Measurements from ENCODE around the gene ARHGEF16. TPM values are rescaled to one million over a fixed set of nuclear protein-coding genes. Genes with fewer than 3 reads are reported as not detected.

The ARHGEF16 gene
- total RNA-seq, 2 experiments from 2014 or later: 0.11 to 0.22 TPM

DNA sequence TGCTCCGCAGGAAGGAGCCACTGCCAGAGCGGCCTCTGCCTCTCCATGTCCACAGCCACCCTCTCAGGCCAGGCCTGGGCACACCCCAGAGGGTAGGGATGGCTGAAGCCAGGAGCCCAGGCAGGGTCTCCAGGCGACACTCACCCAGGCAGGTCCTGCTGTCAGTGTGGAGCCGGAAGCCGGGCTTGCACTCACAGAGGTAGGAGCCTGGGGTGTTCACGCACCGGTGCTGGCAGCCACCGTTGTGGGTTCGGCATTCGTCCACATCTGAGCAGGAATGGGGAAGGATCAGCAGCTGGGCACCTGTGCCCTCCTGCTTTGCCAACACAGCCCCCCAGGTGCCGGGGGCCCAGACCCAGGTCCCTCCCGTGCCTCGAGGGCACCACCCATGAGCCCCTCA lies 69.5 kb downstream of the ARHGEF16 start:
- Mint-ChIP-seq H3K9me3 (no peaks in the 10 kb centered on the region), H3K27me3 (no peaks in the 10 kb centered on the region), H3K27ac (no peak overlapping the region), H3K36me3 (ENCODE audit: low read depth) (no peaks in the 10 kb centered on the region), H3K4me1 (ENCODE audit: low read depth) (peaks cover 14% of the 10 kb centered on the region), H3K4me3 (no peak overlapping the region)
- CTCF ChIA-PET: no interaction called here
- no peak overlapping the region for H3K27ac ChIP-seq (ENCODE audit: low read depth in 1 of 2, low read length in 2 of 2)
- peaks cover 2% of the 10 kb centered on the region for H3K36me3 ChIP-seq (ENCODE audit: insufficient read depth, low read length)
- no peak overlapping the region for H3K4me3 ChIP-seq (ENCODE audit: low read length)
- TF ChIP-seq, protein P1, sequence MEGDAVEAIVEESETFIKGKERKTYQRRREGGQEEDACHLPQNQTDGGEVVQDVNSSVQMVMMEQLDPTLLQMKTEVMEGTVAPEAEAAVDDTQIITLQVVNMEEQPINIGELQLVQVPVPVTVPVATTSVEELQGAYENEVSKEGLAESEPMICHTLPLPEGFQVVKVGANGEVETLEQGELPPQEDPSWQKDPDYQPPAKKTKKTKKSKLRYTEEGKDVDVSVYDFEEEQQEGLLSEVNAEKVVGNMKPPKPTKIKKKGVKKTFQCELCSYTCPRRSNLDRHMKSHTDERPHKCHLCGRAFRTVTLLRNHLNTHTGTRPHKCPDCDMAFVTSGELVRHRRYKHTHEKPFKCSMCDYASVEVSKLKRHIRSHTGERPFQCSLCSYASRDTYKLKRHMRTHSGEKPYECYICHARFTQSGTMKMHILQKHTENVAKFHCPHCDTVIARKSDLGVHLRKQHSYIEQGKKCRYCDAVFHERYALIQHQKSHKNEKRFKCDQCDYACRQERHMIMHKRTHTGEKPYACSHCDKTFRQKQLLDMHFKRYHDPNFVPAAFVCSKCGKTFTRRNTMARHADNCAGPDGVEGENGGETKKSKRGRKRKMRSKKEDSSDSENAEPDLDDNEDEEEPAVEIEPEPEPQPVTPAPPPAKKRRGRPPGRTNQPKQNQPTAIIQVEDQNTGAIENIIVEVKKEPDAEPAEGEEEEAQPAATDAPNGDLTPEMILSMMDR (IDR thresholded peaks at IDR 0.05): no peak
- no peaks in the 10 kb centered on the region for H3K27me3 ChIP-seq (ENCODE audit: control insufficient read depth in 1 of 2, insufficient read depth in 2 of 2, low read length in 2 of 2)
- ATAC-seq (ENCODE audit: poor library complexity) (no peak), DNase-seq (no peak)
- POLR2A ChIA-PET: no interaction called here
- H3K9me3 ChIP-seq (ENCODE audit: control insufficient read depth in 1 of 2, insufficient read depth in 1 of 2, low read length in 2 of 2): no peaks in the 10 kb centered on the region
- intact Hi-C loops (cut with DNase I, micrococcal nuclease): no loop called here
- no peaks in the 10 kb centered on the region for H3K4me1 ChIP-seq (ENCODE audit: insufficient read depth, low read length)

DNA sequence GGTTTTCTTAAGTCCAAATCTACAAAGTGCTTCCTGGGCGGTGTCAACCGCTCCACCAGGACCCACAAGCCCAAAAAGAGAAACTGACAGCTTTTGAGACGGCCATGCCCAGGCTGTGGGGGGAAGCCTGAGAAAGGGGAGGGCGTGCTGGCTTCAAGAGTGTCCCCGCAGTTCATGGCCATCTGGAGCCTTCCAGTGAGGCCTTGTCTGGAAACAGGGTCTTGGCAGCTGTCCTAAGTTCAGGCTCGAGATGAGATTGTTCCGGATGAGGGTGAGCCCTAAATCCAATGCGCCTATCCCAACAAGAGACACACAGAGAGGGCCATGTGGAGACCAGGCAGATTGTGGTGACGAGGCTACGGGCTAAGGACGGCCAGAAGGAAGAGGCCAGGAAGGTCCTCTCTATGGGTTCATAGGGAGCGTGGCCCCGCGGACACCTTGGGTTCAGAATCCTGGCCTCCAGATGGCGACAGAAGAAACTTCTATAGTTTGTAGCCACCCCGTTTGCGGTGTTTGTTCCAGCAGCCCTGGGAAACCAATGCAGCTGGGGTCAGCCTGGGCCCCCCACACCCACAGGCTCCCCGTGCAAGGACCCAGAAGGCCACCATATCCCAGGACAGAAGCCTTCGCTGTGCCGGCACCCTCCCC lies 70.2 kb downstream of the ARHGEF16 start:
- intact Hi-C loops (cut with DNase I, micrococcal nuclease): no loop called here
- H3K27ac Mint-ChIP-seq: no peak overlapping the region
- Histone ChIP-seq H3K4me1 (ENCODE audit: insufficient read depth, low read length) (peaks cover 7% of the 10 kb centered on the region), H3K36me3 (ENCODE audit: insufficient read depth, low read length) (no peaks in the 10 kb centered on the region), H3K27me3 (ENCODE audit: control insufficient read depth in 1 of 2, insufficient read depth in 2 of 2, low read length in 2 of 2) (no peaks in the 10 kb centered on the region), H3K9me3 (ENCODE audit: control insufficient read depth in 1 of 2, insufficient read depth in 1 of 2, low read length in 2 of 2) (no peaks in the 10 kb centered on the region), H3K27ac (ENCODE audit: low read depth in 1 of 2, low read length in 2 of 2) (no peak overlapping the region), H3K4me3 (ENCODE audit: low read length) (no peak overlapping the region)
- no peak for DNase-seq
- no peaks in the 10 kb centered on the region for H3K27me3 Mint-ChIP-seq
- ChIA-PET CTCF (no interaction called here), POLR2A (no interaction called here)
- TF ChIP-seq, protein P1 (IDR thresholded peaks at IDR 0.05): no peak
- no peak overlapping the region for H3K4me3 Mint-ChIP-seq
- ATAC-seq (ENCODE audit: poor library complexity): no peak
- H3K36me3 Mint-ChIP-seq (ENCODE audit: low read depth): no peaks in the 10 kb centered on the region
- H3K4me1 Mint-ChIP-seq (ENCODE audit: low read depth): peaks cover 18% of the 10 kb centered on the region
- H3K9me3 Mint-ChIP-seq: no peaks in the 10 kb centered on the region

DNA sequence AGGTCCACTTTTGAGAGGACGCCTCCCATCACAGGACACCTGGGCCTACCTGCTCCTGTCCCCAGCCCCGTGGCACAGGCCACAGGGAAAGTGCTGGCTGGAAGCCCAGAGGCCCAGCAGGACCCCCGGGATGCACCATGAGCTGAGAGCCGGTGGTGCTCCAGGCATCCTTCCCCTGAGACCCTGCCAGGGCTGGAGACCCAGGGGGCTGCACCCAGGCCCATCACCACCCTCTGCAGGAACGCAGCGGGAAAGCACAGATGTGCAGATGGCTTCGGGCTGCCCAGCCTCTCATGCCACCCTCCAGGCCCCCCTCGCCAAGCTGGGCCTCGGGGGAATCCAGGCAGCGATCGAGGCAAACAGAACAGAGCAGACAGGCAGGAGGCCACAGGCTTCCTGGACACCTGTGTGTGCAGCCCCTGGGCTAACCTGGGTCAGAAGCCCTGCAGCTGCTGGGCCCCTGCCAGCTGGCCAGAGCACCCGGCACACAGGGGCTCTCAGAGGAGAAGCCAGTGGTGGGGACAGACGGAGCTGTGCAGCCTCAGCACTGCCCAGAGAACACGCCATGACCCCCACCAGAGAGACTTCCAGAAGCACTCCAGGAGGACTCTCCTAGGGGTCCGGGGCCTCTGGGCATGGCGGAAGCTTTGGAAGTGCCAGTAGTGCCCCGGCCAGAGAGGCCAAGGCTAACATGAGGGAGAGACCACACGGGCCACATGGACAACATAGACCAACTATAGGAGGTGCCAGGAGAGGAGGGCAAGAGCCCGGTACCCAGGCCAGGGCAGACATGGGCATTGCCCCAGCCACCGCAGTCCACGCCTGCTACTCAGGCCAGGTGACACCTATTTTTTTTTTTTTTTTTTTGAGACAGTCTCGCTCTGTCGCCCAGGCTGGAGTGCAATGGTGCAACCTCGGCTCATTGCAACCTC lies 71.4 kb downstream of the ARHGEF16 start:
- CTCF ChIA-PET: no interaction called here
- Mint-ChIP-seq H3K36me3 (ENCODE audit: low read depth) (no peaks in the 10 kb centered on the region), H3K9me3 (no peaks in the 10 kb centered on the region), H3K4me1 (ENCODE audit: low read depth) (peaks cover 27% of the 10 kb centered on the region), H3K27me3 (no peaks in the 10 kb centered on the region), H3K27ac (no peak overlapping the region), H3K4me3 (no peak overlapping the region)
- DNase-seq: no peak
- no peaks in the 10 kb centered on the region for H3K36me3 ChIP-seq (ENCODE audit: insufficient read depth, low read length)
- no peak overlapping the region for H3K4me3 ChIP-seq (ENCODE audit: low read length)
- TF ChIP-seq, protein P1 (IDR thresholded peaks at IDR 0.05): no peak
- H3K4me1 ChIP-seq (ENCODE audit: insufficient read depth, low read length): peaks cover 18% of the 10 kb centered on the region
- intact Hi-C loops (cut with DNase I, micrococcal nuclease): no loop called here
- POLR2A ChIA-PET: no interaction called here
- no peaks in the 10 kb centered on the region for H3K9me3 ChIP-seq (ENCODE audit: control insufficient read depth in 1 of 2, insufficient read depth in 1 of 2, low read length in 2 of 2)
- H3K27me3 ChIP-seq (ENCODE audit: control insufficient read depth in 1 of 2, insufficient read depth in 2 of 2, low read length in 2 of 2): no peaks in the 10 kb centered on the region
- no peak overlapping the region for H3K27ac ChIP-seq (ENCODE audit: low read depth in 1 of 2, low read length in 2 of 2)
- ATAC-seq (ENCODE audit: poor library complexity): no peak

Measured in CD4-positive, alpha-beta T cell (primary cell).